GM18868 (cell line): ENCODE measurements around the gene FOXJ3.

ENCODE experiments used
- ATAC-seq: cut with Tn5 transposase; IDR thresholded peaks from one replicate; pipeline ENCODE4 v1.9.1; 2021; ENCODE audit warnings: mild to moderate bottlenecking, moderate library complexity; ENCODE audit not compliant: unreplicated experiment

The FOXJ3 gene

DNA sequence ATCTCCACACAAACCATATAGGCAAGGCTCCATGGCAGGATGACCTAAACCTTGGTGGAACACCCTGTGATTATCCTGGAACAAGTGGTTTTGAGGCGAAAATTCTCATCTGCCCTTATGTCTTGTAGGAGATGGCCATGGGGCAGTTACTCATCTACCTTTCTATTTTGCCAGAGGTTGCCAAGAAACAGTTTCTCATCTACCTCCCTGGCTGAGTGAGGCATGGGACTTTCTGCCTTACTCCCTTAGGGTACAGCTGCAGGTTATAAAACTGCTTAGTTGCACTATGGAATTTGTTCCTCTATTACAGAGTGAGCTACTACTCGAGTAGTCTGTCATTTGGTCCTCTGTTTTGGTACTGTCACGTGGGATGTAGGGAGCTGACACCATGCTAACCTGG, 139.2 kb downstream of the FOXJ3 start:
- no peak for ATAC-seq

DNA sequence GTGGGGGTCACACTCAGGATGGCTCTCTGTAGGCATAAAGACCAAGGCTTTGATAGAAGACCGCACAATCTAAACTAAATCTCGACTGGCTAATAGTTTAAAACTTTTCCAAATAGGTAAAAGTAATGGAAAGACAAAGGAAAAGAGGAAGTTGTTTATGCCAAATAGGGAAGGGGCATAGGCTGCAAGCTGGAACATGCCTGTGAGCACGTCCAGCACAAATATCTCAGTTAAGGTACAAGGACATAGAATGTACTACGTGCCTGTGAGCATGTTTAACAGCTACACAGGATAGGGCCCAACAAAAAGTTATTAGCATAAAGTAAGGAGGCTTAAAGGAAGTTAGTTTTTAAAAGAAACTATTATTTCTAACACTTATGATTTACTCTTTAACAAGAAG, 142.9 kb downstream of the FOXJ3 start:
- no peak for ATAC-seq

- no peak for ATAC-seq
Observed at GRCh38 chr1:42191319-42191718, 143.7 kb downstream of the FOXJ3 start.

- ATAC-seq = no peak
Observed at GRCh38 chr1:42189931-42190853, 144.8 kb downstream of the FOXJ3 start.

DNA sequence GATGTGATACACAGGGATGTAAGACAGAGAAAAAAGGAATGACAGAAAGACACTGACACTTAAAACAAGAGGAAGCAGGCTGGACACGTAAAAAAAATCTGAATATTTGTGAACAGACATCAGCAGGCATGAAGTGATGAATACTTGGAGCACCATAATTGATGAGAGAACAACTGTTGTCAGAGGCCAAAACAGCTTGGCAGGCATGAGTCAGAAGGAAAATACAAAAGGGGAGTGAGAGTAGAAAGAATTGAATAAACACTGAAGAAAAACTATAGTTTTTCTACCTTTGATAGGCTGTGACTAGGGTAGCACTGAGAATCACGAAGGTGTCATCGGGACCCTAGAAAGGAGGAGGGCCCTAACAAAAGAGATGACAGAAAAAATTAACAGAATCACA, 148.9 kb downstream of the FOXJ3 start:
- no peak for ATAC-seq

DNA sequence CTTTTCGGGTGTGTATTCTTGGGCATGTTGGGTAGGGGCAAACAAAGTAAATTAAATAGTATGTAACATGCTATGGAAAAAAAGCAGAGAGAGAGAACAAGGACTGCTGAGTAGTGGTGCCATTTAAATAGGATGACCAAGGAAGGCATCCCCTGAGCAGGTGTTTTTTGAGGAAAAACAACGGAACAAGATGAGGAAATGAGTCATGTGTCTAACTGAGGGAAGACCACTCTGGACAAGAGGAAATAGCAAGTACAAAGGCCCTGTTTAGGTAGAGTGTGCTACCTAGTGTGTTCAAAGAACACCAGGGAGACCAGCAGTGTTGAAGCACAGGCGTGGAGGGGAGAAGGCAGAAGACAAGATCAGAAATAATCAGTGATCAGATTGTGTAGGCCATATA, 150.4 kb downstream of the FOXJ3 start:
- no peak for ATAC-seq

- no peak for ATAC-seq
Observed at GRCh38 chr1:42183957-42184268, 151.1 kb downstream of the FOXJ3 start.

GRCh38 chr1:42183210-42183956, 151.7 kb downstream of the FOXJ3 start:
- no peak for ATAC-seq

DNA sequence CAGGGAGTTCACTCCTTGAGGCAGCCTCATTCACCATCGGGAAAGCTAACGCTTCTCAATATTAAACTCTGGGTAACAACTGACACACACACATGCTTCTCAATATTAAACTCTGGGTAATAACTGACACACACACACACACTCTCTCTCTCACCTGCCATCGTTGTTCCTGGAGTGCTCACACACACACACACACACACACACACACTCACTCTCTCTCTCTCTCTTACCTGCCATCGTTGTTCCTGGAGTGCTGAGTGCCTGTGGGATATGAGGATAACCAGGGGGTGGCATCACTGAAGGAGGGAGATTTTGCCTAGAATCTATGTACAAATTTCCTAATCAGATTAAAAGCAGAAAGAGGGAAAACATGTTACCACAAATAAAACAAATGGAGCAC, 153.3 kb downstream of the FOXJ3 start:
- no peak for ATAC-seq

GRCh38 chr1:42179900-42180329, 155.1 kb downstream of the FOXJ3 start:
- ATAC-seq = no peak

- ATAC-seq = no peak
Observed at GRCh38 chr1:42179275-42179674, 155.8 kb downstream of the FOXJ3 start.

DNA sequence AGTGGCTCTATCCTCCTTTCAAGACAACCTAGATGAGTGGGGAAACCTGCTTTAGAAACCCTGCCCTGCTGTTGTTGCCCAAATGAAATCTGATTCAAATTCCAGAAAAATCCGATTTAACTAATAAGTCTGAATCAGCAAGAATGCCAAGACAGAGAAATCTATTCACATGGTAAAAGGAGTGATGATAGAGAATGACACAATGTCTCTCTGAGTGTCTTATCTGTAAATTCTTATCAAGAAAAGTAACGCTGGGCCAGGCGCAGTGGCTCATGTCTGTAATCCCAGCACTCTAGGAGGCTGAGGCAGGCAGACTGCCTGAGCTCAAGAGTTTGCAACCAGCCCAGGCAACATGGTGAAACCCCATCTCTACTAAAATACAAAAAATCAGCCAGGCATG, 156.8 kb downstream of the FOXJ3 start:
- ATAC-seq = no peak

- ATAC-seq = no peak
Observed at GRCh38 chr1:42177541-42177981, 157.5 kb downstream of the FOXJ3 start.

- ATAC-seq = no peak
Observed at GRCh38 chr1:42176902-42177519, 158.0 kb downstream of the FOXJ3 start.

- no peak for ATAC-seq
Observed at GRCh38 chr1:42175314-42176054, 159.6 kb downstream of the FOXJ3 start.

DNA sequence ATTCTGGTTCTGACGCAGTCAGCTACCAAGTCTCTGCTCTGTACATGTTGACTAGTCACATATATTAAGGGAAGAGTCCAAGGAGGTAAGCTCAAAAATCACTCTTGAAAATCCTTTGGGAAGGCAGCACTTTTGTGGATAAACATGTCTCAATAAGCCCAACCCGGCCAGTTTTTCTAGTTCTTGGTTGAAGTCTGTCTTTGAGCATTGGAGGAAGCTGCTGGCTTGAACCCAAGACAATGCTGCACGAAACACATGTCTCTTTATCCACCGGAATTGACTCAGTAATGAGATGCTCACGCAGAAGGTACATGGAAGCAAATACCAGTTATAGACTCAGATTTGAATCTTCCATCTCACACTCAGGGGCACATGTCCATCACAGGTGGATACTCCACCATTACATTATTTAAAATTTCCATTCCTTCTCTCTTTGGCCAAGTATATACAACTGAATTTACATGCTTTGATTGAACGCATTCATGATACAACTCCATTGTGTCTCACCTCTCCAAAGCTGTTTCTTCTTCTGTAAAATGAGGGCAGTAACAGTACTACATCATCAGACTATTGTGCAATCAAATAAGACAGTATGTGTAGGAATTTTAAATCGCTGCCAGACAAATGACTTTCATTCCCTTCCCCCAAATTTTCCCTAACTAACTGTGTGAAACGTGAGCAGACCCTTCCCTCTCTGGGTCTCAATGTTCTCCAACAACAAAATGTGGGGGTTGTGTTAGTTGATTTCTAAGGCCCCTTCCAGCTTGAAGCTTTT, 160.9 kb downstream of the FOXJ3 start:
- ATAC-seq = no peak

GRCh38 chr1:42173155-42173933, 161.7 kb downstream of the FOXJ3 start:
- ATAC-seq = no peak

GRCh38 chr1:42172381-42173133, 162.5 kb downstream of the FOXJ3 start:
- no peak for ATAC-seq
